Adipocyte (in vitro differentiated cells): ENCODE measurements around the gene SPDYE16.
"Not testable (repeated sequence)": the region's sequence is repeated elsewhere in the genome, so short reads cannot be mapped to it uniquely, and the experiment has no call there.

ENCODE experiments used
- DNase-seq: peaks from one replicate; pipeline ENCODE4 v3.0.0-alpha.2; 2015; ENCODE audit warnings: low read depth
- H3K27me3 ChIP-seq: replicated peaks from 2 replicates; pipeline ENCODE4 v1.7.0; 2013; ENCODE audit warnings: mild to moderate bottlenecking, low read length, moderate library complexity; ENCODE audit not compliant: control insufficient read depth, insufficient read depth
- H3K36me3 ChIP-seq: 2 replicates; pipeline ENCODE4 v1.7.0; 2013; ENCODE audit warnings: low read length, mild to moderate bottlenecking, moderate library complexity; ENCODE audit not compliant: control insufficient read depth, insufficient read depth, severe bottlenecking
- H3K4me1 ChIP-seq: 2 replicates; pipeline ENCODE4 v1.7.0; 2013; ENCODE audit warnings: mild to moderate bottlenecking, low read length, moderate library complexity; ENCODE audit not compliant: control insufficient read depth, insufficient read depth
- H3K4me3 ChIP-seq: 2 replicates; pipeline ENCODE4 v1.7.0; 2013; ENCODE audit warnings: mild to moderate bottlenecking, low read length, moderate library complexity
- H3K9ac ChIP-seq: 2 replicates; pipeline ENCODE4 v1.7.0; 2013; ENCODE audit warnings: mild to moderate bottlenecking, low read length, moderate library complexity
- H3K9me3 ChIP-seq: 2 replicates; pipeline ENCODE4 v1.7.0; 2013; ENCODE audit warnings: mild to moderate bottlenecking, low read length, moderate library complexity; ENCODE audit not compliant: control insufficient read depth

The SPDYE16 gene

DNA sequence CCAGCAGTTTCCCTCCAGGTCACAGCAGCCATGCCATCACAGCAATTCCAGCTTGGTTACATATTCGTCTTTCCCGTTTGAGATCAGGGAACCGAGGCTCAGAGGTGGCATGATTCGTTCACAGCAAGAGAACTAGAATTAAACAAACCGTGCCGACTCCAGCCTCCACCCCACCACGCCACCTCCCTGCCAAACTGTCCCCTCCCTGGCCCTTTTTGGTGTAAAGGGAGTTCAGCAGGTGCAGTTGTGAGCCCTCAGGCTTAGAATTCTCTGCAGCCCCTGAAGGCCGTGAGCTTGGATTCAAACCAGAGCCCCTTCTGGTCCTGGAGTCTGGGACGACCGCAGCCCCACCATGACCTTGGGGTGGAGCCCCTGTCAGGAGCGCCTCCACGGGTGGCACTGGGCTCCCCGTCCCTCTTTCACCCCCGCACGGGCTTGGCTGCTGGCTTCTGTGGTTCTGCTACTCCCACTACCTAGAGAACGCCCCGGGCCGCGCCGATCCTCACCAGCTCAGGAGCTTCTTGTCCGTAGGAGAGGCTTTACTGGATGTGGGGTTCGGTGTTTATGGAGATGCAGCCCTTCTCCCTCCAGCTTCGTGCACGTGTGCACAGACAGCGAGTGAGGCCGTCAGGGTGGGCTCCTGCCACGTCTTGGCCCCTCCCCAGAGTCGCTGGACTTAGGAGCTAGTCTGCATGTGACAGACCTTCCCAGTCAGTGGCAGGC lies 43.7 kb downstream of the SPDYE16 start:
- not testable (repeated sequence) for DNase-seq, H3K9ac ChIP-seq, H3K4me3 ChIP-seq, H3K4me1 ChIP-seq, H3K27me3 ChIP-seq, H3K36me3 ChIP-seq, H3K9me3 ChIP-seq

- DNase-seq, H3K9me3 ChIP-seq, H3K9ac ChIP-seq, H3K36me3 ChIP-seq, H3K4me3 ChIP-seq, H3K27me3 ChIP-seq, H3K4me1 ChIP-seq: not testable (repeated sequence)
These were observed 44.4 kb downstream of the SPDYE16 start for GRCh38 chr7:76498583-76499200.

DNA sequence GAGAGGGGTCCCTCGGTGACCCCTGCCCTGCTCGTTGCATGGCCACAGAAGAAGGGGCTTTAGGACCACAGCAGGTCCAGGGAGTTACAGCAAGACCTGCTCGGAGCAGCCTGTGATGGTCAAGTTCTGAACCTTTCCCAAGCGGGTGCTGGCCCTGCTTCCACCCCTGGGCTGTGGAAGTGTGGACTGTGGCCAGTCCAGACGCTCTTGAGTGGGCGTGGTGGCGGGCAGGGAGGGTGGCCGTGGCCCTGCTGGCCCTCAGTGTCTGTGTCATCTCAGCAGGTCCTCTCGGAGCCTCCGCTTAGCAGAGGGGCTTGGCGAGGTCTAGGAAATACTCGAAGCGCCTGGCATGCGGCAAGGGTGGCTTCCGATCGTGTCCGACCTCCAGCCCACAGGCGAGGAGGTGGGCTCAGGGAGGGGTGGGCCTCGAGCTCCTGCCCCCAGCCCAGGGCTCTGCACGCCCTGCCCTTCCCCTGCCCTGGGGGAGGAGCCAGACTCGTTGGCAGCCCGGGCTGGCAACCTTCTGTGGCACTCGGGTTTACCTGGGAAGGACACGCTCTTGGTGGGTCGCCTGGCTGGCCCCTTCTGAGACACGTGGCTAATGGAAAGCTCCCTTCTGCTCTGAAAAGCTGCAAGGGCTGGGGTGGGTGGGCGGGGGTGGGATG lies 45.0 kb downstream of the SPDYE16 start:
- not testable (repeated sequence) for H3K9ac ChIP-seq, H3K36me3 ChIP-seq, H3K4me1 ChIP-seq, DNase-seq, H3K27me3 ChIP-seq, H3K9me3 ChIP-seq, H3K4me3 ChIP-seq

- H3K4me1 ChIP-seq, H3K36me3 ChIP-seq, H3K9me3 ChIP-seq, H3K27me3 ChIP-seq, H3K9ac ChIP-seq, H3K4me3 ChIP-seq, DNase-seq: not testable (repeated sequence)
These were observed 47.4 kb downstream of the SPDYE16 start for GRCh38 chr7:76495717-76496116.

DNA sequence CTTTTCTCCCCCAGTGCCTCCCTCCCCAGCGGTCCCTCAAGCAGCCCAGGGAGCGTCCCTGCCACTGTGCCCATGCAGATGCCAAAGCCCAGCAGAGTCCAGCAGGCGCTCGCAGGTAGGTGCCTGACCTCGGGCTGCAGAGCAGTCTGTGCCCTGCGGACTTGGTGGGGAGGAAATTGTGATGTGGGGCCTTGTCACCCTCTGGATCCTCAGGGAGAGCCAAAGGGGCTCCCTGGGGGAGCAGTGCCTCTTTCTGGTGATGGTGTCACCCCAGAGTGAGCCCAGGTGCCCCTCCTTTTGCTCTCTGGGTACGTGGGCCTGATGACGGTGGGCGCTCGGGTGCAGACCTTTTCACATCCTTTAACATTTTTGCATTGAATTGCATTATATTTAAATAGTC lies 51.0 kb downstream of the SPDYE16 start:
- not testable (repeated sequence) for H3K36me3 ChIP-seq, H3K9ac ChIP-seq, H3K9me3 ChIP-seq, H3K4me1 ChIP-seq, H3K4me3 ChIP-seq, H3K27me3 ChIP-seq, DNase-seq

DNA sequence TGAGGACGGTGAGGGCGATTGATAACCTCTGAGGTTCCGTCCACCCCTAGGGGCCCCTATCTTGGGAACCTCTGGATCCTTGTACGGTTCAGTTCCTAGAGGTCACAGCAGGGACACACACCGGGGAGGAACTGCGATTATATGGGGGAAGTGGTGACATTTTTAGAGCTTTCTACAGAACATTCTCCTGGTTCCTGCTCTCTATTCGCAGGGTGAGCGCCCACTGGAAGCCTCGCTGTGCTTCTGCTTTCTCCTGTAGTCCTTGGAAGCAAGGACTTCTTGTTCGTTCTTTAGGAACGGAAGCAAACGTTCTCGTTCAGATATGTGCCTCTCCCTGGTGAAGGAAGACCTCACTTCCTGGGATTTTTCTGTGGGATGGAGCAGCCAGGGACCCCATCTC lies 55.1 kb downstream of the SPDYE16 start:
- H3K4me3 ChIP-seq, H3K9ac ChIP-seq, H3K9me3 ChIP-seq, H3K4me1 ChIP-seq, H3K27me3 ChIP-seq, H3K36me3 ChIP-seq, DNase-seq: not testable (repeated sequence)

GRCh38 chr7:76486618-76487017 lies 56.5 kb downstream of the SPDYE16 start:
- H3K9ac ChIP-seq, result not testable (repeated sequence)

DNA sequence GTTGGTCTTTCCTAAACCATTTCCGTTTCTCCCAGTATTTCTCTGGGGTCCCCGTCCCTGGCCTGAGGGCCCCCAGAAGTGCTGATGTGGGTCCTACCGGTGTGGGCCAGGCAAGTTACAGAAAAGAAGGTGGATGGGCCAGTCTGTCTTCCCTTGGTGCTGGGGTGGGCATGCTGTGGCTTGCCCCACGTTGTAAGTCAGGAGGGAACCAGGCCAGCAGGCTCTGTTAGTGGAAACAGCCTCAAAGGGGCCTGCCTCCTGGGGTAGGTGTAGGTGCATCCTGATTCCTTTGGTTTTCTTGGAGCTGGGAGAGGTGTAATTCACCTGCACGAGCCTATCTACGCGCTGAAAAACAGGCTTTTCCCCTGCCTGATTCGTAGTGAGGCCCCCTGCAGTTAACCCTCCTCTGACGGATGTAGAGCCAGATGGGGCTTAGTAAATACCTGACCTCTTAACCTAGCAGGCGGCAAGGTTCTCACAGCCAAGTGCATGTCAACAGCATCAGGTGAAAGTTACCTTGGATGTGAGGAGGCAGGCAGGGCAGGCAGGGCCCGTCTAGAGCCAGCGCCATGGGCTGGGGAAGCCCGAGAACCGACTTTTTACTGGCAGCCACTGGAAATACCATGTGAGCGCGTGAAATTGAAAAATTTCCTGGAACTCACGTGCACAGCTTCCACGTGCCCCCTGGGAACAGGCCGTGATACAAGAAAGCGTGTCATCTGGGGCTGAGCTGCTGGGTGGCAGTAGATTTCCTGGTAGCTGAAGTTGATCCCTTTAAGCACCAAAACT lies 57.1 kb downstream of the SPDYE16 start:
- not testable (repeated sequence) for H3K9ac ChIP-seq, H3K36me3 ChIP-seq, H3K4me1 ChIP-seq, DNase-seq, H3K9me3 ChIP-seq, H3K4me3 ChIP-seq, H3K27me3 ChIP-seq

More at GRCh38 chr7:76486618-76487017, 56.5 kb downstream of the SPDYE16 start:
- not testable (repeated sequence) for H3K27me3 ChIP-seq, H3K9me3 ChIP-seq, H3K4me3 ChIP-seq, H3K36me3 ChIP-seq, DNase-seq, H3K4me1 ChIP-seq

GRCh38 chr7:76484456-76484855 lies 58.6 kb downstream of the SPDYE16 start:
- H3K9ac ChIP-seq, H3K4me3 ChIP-seq, DNase-seq, H3K36me3 ChIP-seq, H3K4me1 ChIP-seq, H3K27me3 ChIP-seq, H3K9me3 ChIP-seq: not testable (repeated sequence)

DNA sequence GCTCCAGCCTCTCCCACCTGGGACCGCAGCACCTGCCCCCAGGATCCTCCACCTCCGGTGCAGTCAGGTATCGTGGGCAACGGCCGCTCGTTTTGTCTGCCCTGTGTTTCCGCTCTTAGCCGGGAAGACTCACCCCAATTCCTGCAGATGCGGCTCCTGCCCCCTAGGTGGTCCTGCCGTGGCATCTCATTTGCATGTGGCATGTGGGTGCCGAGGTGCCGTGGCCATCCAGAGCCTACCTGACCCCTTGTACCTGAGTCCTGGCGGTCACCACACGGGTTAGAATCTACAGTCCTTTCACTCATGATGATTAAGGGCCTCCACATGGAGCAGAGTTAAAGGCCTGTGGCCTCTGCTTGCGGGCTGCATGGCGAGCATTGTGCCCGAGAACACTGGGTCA lies 60.0 kb downstream of the SPDYE16 start:
- H3K4me1 ChIP-seq, H3K36me3 ChIP-seq, H3K9ac ChIP-seq, H3K4me3 ChIP-seq, H3K9me3 ChIP-seq, H3K27me3 ChIP-seq, DNase-seq: not testable (repeated sequence)

DNA sequence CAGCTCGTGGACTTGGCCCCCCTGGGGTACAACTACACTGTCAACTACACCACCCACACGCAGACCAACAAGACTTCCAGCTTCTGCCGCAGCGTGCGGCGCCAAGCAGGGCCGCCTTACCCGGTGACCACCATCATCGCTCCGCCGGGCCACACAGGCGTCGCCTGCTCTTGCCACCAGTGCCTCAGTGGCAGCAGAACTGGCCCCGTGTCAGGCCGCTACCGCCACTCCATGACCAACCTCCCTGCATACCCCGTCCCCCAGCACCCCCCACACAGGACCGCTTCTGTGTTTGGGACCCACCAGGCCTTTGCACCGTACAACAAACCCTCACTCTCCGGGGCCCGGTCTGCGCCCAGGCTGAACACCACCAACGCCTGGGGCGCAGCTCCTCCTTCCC lies 60.4 kb downstream of the SPDYE16 start:
- H3K9me3 ChIP-seq, H3K27me3 ChIP-seq, H3K36me3 ChIP-seq, H3K9ac ChIP-seq, H3K4me1 ChIP-seq, DNase-seq, H3K4me3 ChIP-seq: not testable (repeated sequence)
